Testis (tissue), 2 donors: Measurements from ENCODE around the gene ZNF784.

Experiments
- CTCF ChIP-seq, 3 experiments: fragments of 450-650 bp in 2 of 3; fragments of 200-600 bp in 1 of 3; sonication (generic) in 1 of 3; IDR thresholded peaks; one replicate each; pipeline ENCODE4 v1.5.1; 2016 to 2019; ENCODE audit warnings: antibody characterized with exemption in 3 of 3, mild to moderate bottlenecking in 2 of 3, moderate library complexity in 1 of 3
- POLR2A ChIP-seq: fragments of 450-650 bp; IDR thresholded peaks from one replicate; pipeline ENCODE4 v1.6.1; 2017; ENCODE audit warnings: antibody characterized with exemption, mild to moderate bottlenecking, moderate library complexity

- TF ChIP-seq POLR2A (no peak), CTCF (IDR thresholded peaks at IDR 0.05) (no peak)
Observed at GRCh38 chr19:55655648-55656040, 31.3 kb upstream of the ZNF784 start.
